Mesothelial cell of epicardium (in vitro differentiated cells): ENCODE data around the gene NPY4R2. TPM values are rescaled to one million over a fixed set of nuclear protein-coding genes. Genes with fewer than 3 reads are reported as not detected.
"Not testable (repeated sequence)": the region's sequence is repeated elsewhere in the genome, so short reads cannot be mapped to it uniquely, and the experiment has no call there.

ENCODE experiments used
- DNase-seq, 2 experiments: peaks; one replicate each; pipeline ENCODE4 v3.0.0; 2021; ENCODE audit warnings: low spot score in 2 of 2; ENCODE audit not compliant: unreplicated experiment in 2 of 2
- H3K27ac Mint-ChIP-seq: 2 replicates; pipeline ENCODE4 v1.8.0; 2021; ENCODE audit warnings: mixed read lengths
- H3K27me3 Mint-ChIP-seq: 2 replicates; pipeline ENCODE4 v1.8.0; 2021; ENCODE audit warnings: low read depth, mixed read lengths
- H3K36me3 Mint-ChIP-seq: 2 replicates; pipeline ENCODE4 v1.8.0; 2021; ENCODE audit warnings: mixed read lengths
- H3K4me1 Mint-ChIP-seq: 2 replicates; pipeline ENCODE4 v1.8.0; 2021; ENCODE audit warnings: mixed read lengths
- H3K4me3 Mint-ChIP-seq: 2 replicates; pipeline ENCODE4 v1.8.0; 2021; ENCODE audit warnings: mild to moderate bottlenecking, moderate library complexity, mixed read lengths
- H3K9me3 Mint-ChIP-seq: 2 replicates; pipeline ENCODE4 v1.8.0; 2021; ENCODE audit warnings: mixed read lengths
- total RNA-seq: library from RNA; stranded (reverse); gene quantifications from 3 replicates; pipeline ENCODE4 v1.2.1, GENCODE V29; 2021

NPY4R2 gene
- total RNA-seq, 1 donor from 2014 or later, result not detected

DNA sequence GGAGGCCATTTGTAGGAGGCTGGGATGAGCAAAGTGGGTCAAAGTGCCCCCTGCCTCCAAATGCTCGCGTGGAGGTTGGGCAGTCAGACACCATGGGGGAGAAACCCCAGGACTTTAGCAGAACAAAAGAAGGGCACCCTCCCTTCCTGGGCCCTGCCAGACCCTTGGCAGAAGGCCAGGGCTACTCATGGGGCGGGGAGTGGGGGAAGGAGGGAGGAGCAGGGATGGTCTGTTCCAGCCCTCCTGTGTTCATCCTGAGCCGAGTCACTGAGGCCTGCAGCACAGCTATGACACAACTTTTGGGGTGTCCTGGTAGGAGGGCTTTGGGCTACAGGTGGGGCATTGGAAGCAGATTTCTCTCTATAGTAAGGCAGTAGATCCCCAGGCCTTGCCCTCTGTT is 24.9 kb downstream of the NPY4R2 start:
- H3K4me1 Mint-ChIP-seq, H3K9me3 Mint-ChIP-seq, H3K27ac Mint-ChIP-seq, H3K36me3 Mint-ChIP-seq, H3K4me3 Mint-ChIP-seq, DNase-seq, H3K27me3 Mint-ChIP-seq: not testable (repeated sequence)

DNA sequence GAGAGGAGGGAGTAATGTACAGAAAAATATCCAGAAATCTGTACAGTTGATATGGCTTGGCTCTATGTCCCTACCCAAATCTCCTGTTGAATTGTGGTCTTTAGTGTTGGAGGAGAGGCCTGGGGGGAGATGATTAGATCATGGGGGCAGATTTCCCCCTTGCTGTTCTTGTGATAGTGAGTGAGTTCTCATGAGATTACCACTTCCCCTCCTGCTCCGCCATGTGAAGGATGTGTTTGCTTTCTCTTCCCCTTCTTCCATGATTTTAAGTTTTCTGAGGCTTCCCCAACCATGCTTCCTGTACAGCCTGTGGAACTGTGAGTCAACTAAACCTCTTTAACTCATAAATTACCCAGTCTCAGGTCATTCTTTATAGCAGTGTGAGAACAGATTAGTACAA is 29.0 kb downstream of the NPY4R2 start:
- H3K27me3 Mint-ChIP-seq, H3K27ac Mint-ChIP-seq, DNase-seq, H3K4me1 Mint-ChIP-seq, H3K9me3 Mint-ChIP-seq, H3K36me3 Mint-ChIP-seq, H3K4me3 Mint-ChIP-seq: not testable (repeated sequence)

- H3K9me3 Mint-ChIP-seq, H3K27ac Mint-ChIP-seq, H3K4me1 Mint-ChIP-seq, DNase-seq, H3K36me3 Mint-ChIP-seq, H3K27me3 Mint-ChIP-seq, H3K4me3 Mint-ChIP-seq: not testable (repeated sequence)
Measured at GRCh38 chr10:47957158-47957557, 38.7 kb downstream of the NPY4R2 start.

GRCh38 chr10:47959677-47960076 is 41.2 kb downstream of the NPY4R2 start:
- not testable (repeated sequence) for H3K4me1 Mint-ChIP-seq, DNase-seq

GRCh38 chr10:47960699-47961098 is 42.2 kb downstream of the NPY4R2 start:
- H3K9me3 Mint-ChIP-seq, H3K4me3 Mint-ChIP-seq, H3K27me3 Mint-ChIP-seq, DNase-seq, H3K36me3 Mint-ChIP-seq, H3K4me1 Mint-ChIP-seq, H3K27ac Mint-ChIP-seq: not testable (repeated sequence)

More at GRCh38 chr10:47959677-47960076, 41.2 kb downstream of the NPY4R2 start:
- H3K27me3 Mint-ChIP-seq, H3K36me3 Mint-ChIP-seq, H3K27ac Mint-ChIP-seq, H3K4me3 Mint-ChIP-seq, H3K9me3 Mint-ChIP-seq: not testable (repeated sequence)

DNA sequence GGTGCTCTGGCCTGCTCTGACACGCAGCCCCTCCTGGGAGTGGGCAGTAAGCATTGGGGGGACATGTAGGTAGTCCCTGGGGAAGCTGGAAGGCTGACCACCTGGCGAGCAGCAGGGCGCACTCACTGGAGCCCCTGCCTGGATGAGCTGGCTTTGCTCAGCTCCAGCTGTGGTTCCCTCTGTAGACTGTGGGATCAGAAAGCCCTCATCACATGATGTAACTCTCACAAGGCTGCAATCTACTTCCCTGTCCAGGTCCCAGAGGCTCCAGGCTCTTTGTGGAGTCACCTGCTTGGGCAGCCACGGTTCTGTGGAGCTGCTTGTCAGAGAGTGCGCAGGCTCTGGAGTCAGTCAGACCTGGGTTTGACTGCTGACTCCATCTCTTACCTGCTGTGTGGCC is 44.3 kb downstream of the NPY4R2 start:
- not testable (repeated sequence) for H3K9me3 Mint-ChIP-seq, DNase-seq, H3K4me3 Mint-ChIP-seq, H3K27ac Mint-ChIP-seq, H3K36me3 Mint-ChIP-seq, H3K4me1 Mint-ChIP-seq, H3K27me3 Mint-ChIP-seq

DNA sequence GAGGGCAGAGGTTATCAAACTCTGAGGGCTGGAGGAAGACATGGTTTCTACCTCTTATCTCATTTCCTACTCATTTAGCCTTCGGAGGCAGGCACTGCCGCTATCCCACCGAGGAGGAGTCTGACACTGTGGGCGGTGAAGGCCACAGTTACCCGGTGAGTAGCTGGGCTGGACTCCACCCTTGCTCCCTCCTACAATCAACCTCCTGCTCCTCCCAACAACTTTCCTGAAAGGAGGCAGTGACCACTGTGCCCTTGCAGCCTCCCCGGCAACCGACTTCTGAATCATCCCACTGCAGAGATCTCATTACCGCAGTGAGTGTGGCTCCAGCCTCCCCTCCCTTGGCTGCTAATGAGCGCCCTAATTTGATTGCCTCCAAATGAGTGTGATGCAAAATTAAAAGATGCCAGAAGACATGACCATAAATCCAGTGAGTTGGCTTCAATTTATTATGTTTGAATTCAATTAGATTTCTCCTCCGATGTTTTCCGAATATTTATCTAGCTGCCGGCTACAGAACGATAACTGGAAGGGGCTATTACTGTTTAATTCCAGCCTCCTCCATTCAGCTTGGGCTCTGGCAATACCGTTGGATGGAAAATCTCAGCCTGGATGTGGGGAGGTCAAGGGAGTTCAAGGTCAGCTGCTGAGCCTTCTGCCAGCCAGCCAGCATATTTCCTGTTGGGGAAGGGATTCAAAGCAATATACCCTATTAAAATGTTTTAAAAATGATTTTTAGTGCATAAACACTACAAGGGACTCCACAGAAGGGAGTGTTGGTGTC is 46.0 kb downstream of the NPY4R2 start:
- not testable (repeated sequence) for H3K9me3 Mint-ChIP-seq, H3K36me3 Mint-ChIP-seq, DNase-seq, H3K27me3 Mint-ChIP-seq, H3K4me1 Mint-ChIP-seq, H3K4me3 Mint-ChIP-seq, H3K27ac Mint-ChIP-seq

DNA sequence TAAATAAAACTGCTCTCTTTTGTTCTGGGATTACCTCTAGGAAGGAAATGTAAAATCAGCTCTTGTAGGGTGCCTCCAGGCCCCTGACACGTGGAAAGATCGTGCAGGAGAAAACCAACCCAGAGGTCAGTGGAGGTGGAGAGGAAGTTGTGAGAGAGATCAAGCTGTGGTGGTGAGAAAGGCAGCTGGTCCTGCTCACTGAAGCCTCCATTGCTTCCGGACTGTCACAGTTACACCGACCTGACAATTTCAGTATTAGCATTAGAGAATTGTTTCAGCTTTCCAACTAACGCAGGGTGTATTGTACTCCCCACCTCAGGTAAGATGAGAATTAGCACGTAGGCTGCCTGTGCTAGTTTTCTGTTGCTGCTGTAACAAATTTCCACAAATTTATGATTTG is 50.5 kb downstream of the NPY4R2 start:
- H3K4me1 Mint-ChIP-seq, H3K36me3 Mint-ChIP-seq, H3K27me3 Mint-ChIP-seq, DNase-seq, H3K27ac Mint-ChIP-seq, H3K9me3 Mint-ChIP-seq, H3K4me3 Mint-ChIP-seq: not testable (repeated sequence)

- not testable (repeated sequence) for H3K27me3 Mint-ChIP-seq, H3K4me3 Mint-ChIP-seq, H3K27ac Mint-ChIP-seq, H3K9me3 Mint-ChIP-seq, H3K4me1 Mint-ChIP-seq, H3K36me3 Mint-ChIP-seq, DNase-seq
Measured at GRCh38 chr10:47970047-47970446, 51.6 kb downstream of the NPY4R2 start.

GRCh38 chr10:47971598-47971997 is 53.1 kb downstream of the NPY4R2 start:
- not testable (repeated sequence) for H3K27me3 Mint-ChIP-seq, H3K4me1 Mint-ChIP-seq, H3K27ac Mint-ChIP-seq, H3K4me3 Mint-ChIP-seq, H3K36me3 Mint-ChIP-seq, H3K9me3 Mint-ChIP-seq, DNase-seq

- not testable (repeated sequence) for H3K27ac Mint-ChIP-seq, DNase-seq, H3K9me3 Mint-ChIP-seq, H3K4me3 Mint-ChIP-seq, H3K4me1 Mint-ChIP-seq, H3K36me3 Mint-ChIP-seq, H3K27me3 Mint-ChIP-seq
Measured at GRCh38 chr10:47972077-47972476, 53.6 kb downstream of the NPY4R2 start.

Other genes starting within 250 kb of the NPY4R2 start
- 0.73 to 1.3 TPM (median 0.81 TPM) in 3 replicates for gene SYT15B, start 155.1 kb upstream of the NPY4R2 start, total RNA-seq
- not detected in 3 replicates for gene FAM25C, start 81.1 kb downstream of the NPY4R2 start, total RNA-seq